ENCODE measurements around the gene MMP28.

- TF ChIP-seq CTCF (IDR thresholded peaks at IDR 0.05; ENCODE audit: low read length) (no peak), EZH2 (IDR thresholded peaks at IDR 0.05; ENCODE audit: borderline replicate concordance, low read length) (no peak)
Measured at GRCh38 chr17:35795007-35795870, at the start of gene MMP28.
